ENCODE measurements around the gene EIF3J. TPM values are rescaled to one million over a fixed set of nuclear protein-coding genes. Genes with fewer than 3 reads are reported as not detected.

The EIF3J gene
- total RNA-seq, 1 donor from 2014 or later: 39.3 TPM

DNA sequence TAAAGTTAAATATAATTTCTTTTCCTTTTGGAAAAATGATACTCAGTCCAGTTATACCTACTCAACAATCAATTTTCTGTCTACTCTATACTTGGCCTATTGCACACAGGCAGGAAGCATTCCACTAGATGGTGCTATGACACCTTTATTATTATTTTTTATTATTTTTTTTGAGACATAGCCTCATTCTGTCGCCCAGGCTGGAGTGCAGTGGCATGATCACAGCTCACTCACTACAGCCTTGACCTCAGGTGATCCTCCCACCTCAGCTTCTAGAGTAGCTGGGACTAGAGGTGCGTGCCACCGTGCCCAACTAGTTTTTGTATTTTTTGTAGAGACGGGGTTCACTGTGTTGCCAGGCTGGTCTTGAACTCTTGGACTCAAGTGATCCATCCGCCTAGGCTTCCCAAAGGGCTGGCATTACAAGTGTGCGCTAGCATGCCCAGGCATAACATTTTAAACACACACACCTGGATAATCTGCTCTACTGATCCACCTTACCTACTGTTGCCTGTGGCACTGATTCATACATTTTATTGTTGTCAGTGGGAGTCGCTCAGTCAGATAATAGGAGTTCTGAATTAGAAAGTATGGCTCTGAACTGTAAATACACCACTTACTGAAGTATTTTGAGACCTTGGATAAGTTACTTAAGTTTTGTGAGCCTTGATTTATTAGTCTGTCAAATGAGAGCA, 56.2 kb downstream of the EIF3J start:
- peak; percentile 35 to 48 for DNase-seq (ENCODE audit: low read depth in 2 of 2)

DNA sequence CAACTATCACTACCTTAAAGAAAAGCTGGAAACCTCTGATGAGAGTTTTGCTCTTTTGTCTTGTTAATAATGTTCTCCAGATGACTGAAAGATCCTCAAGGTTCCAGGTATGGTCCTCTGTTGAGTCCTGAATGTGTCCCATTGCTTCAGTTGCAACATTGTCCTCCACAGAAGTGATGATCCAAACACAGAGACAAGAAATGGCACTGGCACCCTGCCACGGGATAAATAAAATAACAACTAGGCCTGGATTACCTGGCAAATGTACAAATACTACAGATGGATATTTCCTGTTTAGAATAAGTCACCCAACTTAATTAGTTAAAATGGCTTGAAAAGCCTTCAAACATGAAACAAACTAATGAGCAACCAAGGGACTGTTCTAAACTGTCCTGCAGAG, 58.3 kb downstream of the EIF3J start:
- DNase-seq (ENCODE audit: low read depth in 2 of 2): peak; percentile 11 to 19

DNA sequence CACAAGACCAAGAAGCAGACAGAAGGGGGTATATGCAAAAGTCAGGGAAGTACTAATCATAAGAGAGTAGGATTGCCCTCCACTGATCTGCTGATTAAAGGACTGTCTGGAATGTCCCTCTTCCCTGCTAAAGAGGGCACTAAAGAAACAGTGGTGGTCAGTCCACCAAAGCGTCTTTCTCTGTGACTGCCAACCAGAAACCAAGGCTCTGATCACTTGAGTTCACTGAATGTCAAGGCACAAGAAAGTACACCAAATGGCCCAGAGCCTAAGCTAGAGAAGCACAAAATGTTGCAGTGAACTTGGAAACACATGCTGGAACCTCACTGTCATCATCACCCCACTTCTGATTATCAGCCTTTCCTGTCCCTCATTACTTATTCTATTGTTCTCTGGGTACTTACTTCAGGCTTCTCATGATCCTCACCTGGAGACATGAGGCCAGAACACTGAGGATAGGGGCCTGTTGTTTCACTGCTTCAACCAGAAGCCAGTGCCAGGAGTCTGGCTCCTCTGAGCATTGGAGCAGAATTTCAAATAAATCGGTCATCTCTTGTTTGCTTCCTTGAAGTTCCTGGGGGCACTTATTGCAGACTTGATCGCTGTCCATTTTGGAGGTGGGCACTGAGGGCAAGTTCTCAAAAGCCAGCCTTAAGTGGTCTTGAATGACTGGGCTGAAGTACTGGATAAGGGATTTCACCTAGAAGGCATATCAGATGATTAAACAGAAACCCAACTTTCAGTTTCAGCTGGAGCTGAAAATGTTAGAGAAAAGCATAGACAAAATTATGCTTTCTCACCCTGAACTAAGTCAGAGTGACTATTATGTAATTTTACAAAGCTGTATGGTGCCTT, 58.9 kb downstream of the EIF3J start:
- no peak for DNase-seq (ENCODE audit: low read depth in 2 of 2)

DNA sequence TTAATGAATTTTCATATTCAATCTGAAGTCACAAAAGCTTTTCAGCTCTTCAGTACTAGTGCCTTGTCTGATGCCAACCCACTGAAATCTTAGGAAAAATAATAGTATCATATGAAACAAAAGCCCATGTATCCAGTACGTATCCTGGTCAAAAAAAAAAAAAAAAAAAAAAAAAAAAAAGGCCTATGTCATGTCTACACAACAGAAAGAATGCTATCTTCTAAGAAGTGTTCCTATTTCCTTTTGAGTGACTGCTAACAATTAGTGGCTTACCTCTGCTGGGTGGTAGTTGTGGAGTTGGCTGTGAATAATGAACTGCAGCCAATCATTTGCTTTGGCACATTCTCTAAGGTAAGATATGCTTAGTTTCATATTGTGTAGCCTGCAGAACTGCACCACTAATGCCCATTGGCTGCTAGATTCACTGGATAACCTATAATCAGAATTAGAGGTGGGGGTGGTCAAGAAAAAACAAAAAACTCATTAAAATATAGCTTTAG, 59.6 kb downstream of the EIF3J start:
- no peak for DNase-seq (ENCODE audit: low read depth in 2 of 2)

DNA sequence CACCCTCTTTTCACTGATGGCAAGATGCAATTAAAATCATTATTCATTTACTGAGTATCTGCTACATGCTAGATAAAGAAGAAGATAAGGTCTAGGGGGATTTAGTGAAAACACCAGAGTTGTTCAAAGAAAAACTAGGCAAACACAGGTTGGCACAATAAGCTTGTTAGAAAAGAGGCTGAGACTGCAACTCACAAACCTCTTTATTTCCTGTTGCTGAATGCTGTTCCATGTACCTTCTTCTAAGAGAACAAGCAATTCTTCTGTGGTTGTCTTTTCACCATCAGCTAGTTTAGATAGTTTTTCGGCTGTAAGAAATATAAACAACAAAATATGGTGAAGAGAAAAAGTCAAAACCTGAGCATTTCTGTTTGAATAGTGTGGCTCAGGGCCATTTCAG, 61.1 kb downstream of the EIF3J start:
- no peak for DNase-seq (ENCODE audit: low read depth in 2 of 2)

DNA sequence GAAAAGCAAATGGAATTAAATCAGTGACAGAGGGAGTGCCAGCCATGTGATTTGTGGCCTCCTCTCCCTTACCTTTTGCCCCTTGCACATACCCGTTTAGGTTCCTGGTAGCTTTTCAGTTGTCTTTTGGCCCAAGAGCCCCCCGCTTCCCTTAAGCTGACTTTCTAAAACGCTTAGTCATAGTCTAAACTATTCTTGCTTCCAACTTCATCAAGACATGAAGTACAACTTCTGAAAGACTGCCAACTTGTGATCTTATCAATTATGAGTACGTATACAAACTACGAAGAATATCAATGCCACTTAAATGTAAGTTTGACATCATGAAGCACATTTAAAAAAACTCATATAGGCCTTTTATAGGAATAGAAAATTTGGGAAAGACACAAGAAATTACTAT, 61.9 kb downstream of the EIF3J start:
- peak in 1 of 2 donors; percentile 85 for DNase-seq (ENCODE audit: low read depth in 2 of 2)

DNA sequence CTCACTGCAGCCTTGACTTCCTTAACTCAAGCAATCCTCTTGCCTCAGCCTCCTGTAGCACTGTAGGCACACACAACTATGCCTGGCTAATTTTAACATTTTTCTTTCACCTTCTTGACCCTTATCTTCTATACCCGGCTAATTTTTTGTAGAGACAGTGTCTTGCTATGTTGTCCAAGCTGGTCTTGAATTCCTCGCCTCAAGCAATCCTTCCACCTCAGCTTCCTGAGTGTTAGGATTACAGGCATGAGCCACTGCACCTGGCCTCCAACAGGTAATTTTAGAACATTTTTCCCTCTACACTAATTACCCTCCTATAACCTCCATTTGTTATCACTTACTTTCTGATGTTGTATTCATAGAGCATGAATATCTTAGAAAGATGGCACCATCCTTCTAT, 66.2 kb downstream of the EIF3J start:
- DNase-seq (ENCODE audit: low read depth in 2 of 2): no peak

DNA sequence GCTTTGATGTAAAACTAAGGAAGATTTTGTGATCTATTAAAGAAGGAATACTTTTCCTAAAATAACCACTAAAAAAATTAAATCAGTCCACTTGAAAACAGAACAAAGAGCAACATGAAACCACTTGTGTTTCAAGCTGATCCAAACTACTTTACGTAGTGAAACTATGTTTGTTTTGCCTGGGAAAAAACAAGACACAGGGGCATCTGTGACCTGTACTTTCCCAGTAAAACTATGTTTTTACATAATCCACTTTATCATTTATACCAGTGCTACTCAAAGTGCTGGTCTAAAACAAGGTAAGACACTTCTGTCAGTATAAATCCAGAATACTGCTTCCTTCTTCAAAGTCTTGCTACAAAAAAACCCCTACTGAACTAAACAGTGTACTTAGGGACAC, 69.8 kb downstream of the EIF3J start:
- no peak for DNase-seq (ENCODE audit: low read depth in 2 of 2)

Other genes starting within 250 kb of the EIF3J start
- gene GOLM2, start 248.4 kb upstream of the EIF3J start, total RNA-seq: 43.8 and 64.1 TPM in 2 replicates
- gene CTDSPL2, start 109.5 kb upstream of the EIF3J start, total RNA-seq: 50.6 and 73.8 TPM in 2 replicates
- gene SPG11, start 126.5 kb downstream of the EIF3J start, total RNA-seq: 23.5 and 29.8 TPM in 2 replicates
- gene PATL2, start 174.2 kb downstream of the EIF3J start, total RNA-seq: under 0.01 TPM in 1 of 2 replicates, not detected in the other
- 1,882 and 2,489 TPM in 2 replicates for gene B2M, start 174.4 kb downstream of the EIF3J start, total RNA-seq
- gene TRIM69, start 199.4 kb downstream of the EIF3J start, total RNA-seq: 6.1 and 8.5 TPM in 2 replicates